ENCODE data around the gene RAB36.

The RAB36 gene

DNA sequence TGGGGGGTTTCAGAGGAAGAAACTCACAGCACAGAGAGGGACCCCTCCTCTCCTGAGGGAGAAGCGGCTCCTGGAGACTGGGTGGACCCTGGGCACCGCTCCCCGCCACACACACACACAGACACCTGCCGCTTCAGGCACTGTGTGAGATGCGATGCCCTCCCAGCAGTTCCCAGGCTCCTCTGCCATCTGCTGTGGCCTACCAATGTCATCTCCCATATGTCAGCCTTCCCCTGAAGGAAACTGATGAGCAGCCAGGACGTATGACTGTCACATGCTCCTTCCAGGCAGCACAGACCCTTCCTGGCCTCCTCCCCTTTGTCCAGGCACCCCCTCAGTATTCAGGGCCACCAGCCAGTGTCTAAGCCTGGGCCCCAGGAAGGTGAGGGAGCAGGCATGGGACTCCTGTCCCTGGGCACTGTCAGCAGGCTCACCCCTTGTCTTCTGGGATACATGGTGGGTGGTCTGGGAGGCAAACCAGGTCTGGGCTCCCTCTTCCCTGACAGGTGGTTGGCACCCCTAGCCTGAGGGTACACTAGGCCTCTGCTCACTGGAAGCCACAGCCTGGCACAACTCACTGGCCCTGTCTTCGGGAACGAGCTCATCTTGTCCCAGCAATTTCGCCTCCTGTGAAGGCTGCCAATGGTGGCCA, 23.2 kb downstream of the RAB36 start:
- H3K4me3 Mint-ChIP-seq, result no peak overlapping the region
- no peaks in the 10 kb centered on the region for H3K4me1 Mint-ChIP-seq
- DNase-seq (ENCODE audit: low spot score in 2 of 2) (no peak), ATAC-seq (no peak)
- no peaks in the 10 kb centered on the region for H3K9me3 Mint-ChIP-seq
- H3K36me3 Mint-ChIP-seq, result no peaks in the 10 kb centered on the region
- no peak overlapping the region for H3K27ac Mint-ChIP-seq

DNA sequence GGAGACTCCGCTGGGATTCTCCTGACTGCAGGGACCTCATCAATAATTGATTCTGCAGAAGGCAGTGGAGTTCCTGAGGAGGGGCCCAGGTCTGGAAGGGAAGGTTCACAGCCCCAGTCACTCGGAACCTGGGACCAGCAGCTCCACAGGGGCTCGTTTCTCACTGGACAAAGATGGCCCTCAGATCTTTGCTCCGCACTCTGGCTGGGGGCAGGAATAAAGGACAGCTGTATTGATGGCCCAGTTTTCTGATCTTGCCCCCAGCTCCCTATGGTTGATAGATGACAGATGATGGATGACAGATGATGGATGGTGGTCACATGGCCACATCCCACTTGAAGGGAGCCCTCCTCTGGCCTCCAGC, 23.7 kb downstream of the RAB36 start:
- no peak overlapping the region for H3K27ac Mint-ChIP-seq
- peaks cover 4% of the 10 kb centered on the region for H3K4me1 Mint-ChIP-seq
- H3K36me3 Mint-ChIP-seq, result no peaks in the 10 kb centered on the region
- ATAC-seq (no peak), DNase-seq (ENCODE audit: low spot score in 2 of 2) (no peak)
- no peak overlapping the region for H3K4me3 Mint-ChIP-seq
- H3K9me3 Mint-ChIP-seq, result no peaks in the 10 kb centered on the region

DNA sequence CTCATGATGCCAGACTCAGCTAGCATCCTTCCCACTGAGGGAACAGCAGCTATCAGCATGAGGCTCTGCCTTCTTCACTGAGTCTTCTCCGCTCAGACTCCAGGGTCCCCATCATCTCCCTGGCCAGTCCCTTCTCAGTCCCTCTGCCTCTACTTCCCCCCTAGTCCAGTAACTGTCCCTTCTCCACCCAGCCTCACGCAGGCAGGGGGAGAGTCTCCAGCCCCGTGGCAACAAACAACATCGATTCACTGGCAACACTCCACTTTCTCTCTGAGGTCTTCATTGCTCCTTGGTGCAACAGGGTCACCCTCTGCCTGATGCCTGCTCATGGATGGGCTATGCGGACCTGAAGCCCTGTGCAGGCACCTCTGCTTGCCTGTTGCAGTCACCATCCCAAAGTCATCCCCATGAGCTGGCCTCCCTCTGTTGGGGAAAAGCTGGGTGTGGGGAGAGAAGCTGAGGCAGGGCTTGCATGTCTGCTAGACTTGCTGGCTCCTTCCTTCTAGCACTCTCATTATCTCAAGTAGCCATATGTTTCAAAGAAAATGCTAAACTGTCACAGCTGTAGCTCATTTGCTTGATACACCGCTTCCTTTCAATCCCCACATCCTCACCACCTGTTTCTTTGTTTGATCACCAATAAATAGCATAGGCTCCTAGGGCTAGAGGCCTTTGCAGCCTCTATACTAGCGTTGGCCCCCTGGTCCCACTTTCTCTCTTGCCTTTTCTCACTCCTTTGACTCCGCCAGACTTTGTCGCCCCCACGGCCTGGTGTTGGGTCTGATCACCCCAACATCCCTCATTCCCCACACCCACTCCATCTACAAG, 30.8 kb downstream of the RAB36 start:
- H3K36me3 Mint-ChIP-seq, result peaks cover 5% of the 10 kb centered on the region
- H3K4me3 Mint-ChIP-seq, result no peak overlapping the region
- ATAC-seq (no peak), DNase-seq (ENCODE audit: low spot score in 2 of 2) (peak in 1 of 2 donors; percentile 61)
- H3K9me3 Mint-ChIP-seq, result peaks cover 5% of the 10 kb centered on the region
- H3K4me1 Mint-ChIP-seq, result peaks cover 42% of the 10 kb centered on the region
- H3K27ac Mint-ChIP-seq, result peak overlapping the region; percentile 41

DNA sequence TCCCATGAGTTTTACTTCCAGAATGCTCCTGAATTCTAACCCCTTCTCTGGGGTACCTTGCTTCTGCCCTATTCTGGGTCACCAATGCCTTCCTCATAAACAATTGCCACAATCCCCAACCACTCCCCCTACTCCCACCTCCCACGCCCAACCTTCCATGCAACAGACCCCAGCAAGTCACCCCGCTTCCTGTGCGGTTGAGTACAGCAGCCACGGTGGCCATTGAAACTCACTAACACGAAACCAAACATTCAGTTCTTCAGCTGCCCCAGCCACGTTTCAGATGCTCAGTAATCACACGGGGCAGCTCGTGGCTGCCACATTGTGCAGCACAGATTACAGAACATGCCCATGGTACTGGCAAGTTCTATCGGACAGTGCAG, 31.4 kb downstream of the RAB36 start:
- peaks cover 5% of the 10 kb centered on the region for H3K9me3 Mint-ChIP-seq
- H3K27ac Mint-ChIP-seq, result no peak overlapping the region
- H3K4me3 Mint-ChIP-seq, result no peak overlapping the region
- ATAC-seq, result no peak
- DNase-seq (ENCODE audit: low spot score in 2 of 2), result peak in 1 of 2 donors; percentile 57
- H3K36me3 Mint-ChIP-seq, result peaks cover 5% of the 10 kb centered on the region
- H3K4me1 Mint-ChIP-seq, result peaks cover 42% of the 10 kb centered on the region

DNA sequence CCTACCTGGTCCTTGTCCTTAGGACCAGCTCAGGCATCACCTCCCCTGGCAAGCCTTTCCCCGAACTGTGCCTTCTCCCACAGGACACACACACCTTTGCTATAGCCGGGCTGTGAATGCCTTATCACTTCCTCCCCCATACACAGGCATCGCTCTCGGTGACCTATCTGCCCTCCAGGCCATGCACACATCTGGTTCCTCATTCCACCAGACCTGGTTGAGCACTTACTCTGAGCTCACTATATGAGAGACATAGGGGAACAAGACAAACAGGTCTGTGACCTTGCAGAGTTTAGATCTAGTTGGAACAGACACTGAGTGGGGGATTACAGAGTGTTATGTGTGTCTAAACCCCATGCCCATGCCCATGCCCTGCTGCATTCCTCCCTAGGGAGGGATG, 31.9 kb downstream of the RAB36 start:
- no peak for DNase-seq (ENCODE audit: low spot score in 2 of 2)
- no peak overlapping the region for H3K4me3 Mint-ChIP-seq
- no peak for ATAC-seq
- peaks cover 47% of the 10 kb centered on the region for H3K4me1 Mint-ChIP-seq
- H3K27ac Mint-ChIP-seq, result no peak overlapping the region
- H3K36me3 Mint-ChIP-seq, result peaks cover 9% of the 10 kb centered on the region
- H3K9me3 Mint-ChIP-seq, result peaks cover 5% of the 10 kb centered on the region

DNA sequence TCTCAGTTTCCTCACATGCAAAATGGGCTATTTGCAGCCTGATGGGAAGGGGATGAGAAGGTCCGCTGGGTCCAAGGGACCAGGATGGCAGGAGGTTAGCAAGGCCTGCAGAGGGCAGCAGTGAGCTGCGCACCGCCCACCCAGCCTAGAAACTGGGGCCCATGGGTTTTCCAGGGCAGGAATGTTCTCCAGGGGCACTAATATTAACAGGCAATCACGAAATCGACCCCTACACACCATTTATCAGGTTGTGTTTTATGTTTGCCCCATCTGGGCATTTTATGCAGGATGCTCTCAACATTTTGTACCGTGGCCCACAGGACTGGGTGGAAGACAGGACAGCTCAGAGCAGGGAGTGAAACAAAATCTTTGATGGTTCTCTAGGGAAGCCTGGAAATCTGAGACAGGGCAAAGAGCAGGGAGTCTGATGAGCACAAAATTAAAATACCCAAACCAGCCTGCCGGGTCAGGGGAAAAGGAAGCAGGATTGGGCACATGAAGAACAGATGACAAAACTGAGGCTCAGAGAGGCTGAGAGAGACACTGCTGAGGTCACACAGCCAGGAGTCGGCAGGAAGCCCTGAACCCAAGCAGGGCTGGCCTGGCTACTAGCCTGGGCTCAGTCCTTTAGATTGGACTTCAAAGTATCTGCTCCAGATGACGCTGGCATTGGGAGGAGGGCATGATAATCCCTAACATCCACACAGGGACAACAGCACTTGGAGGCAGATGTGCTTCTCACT, 33.4 kb downstream of the RAB36 start:
- peaks cover 17% of the 10 kb centered on the region for H3K36me3 Mint-ChIP-seq

DNA sequence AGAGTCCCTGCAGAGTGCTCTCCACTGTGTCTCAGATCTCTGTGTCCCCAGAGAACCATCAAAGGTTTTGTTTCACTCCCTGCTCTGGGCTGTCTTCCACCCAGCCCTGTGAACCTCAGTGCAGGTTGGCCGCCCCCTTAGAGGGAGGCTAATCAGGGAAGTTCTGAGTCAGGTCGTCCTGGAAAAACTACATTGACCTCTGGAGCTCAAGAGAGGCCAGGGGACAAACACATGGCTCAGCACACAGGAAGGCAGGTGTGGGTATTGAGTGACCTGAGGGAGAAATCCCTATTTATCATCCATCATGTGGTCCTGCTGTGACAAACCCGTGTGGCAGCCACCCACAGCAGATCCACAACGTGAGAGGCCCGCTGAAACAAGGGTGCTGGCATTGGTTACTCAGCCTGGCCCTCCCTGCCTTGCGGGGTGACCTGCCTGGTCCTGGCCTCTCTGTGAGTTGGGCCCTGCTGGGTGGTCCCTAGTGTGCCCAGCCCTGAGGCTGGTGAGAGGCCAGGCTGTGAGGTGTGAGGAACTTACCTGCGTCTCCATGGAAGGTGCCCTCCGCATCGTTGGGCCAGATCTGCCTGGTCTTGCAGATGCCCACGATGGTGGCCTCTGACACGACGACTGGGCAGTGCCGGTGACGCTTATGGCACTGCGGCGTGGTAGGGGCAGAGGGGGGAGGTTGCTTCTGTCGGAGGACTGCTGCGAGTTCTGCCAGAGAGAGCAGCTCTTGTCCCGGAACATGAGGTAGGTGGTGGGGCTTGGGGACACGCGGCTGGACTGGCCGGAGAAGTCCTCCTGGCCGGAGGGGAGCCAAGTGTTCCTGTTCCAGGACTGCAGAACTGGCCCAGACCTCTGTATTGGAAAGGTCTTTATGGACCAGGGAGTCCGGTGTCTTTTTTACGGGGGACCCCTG, 34.4 kb downstream of the RAB36 start:
- ATAC-seq (peak; percentile 35), DNase-seq (ENCODE audit: low spot score in 2 of 2) (peak in 1 of 2 donors; percentile 57)
- Mint-ChIP-seq H3K36me3 (peaks cover 20% of the 10 kb centered on the region), H3K4me1 (peaks cover 66% of the 10 kb centered on the region), H3K4me3 (peak overlapping the region; percentile 86), H3K27ac (peak overlapping the region; percentile 70), H3K9me3 (peaks cover 5% of the 10 kb centered on the region)

More for the DNA sequence above, 33.4 kb downstream of the RAB36 start:
- Mint-ChIP-seq H3K4me3 (peak overlapping the region; percentile 86), H3K27ac (peak overlapping the region; percentile 43), H3K4me1 (peaks cover 62% of the 10 kb centered on the region), H3K9me3 (peaks cover 5% of the 10 kb centered on the region)
- DNase-seq (ENCODE audit: low spot score in 2 of 2) (peak; percentile 54 to 79), ATAC-seq (peak; percentile 24)

DNA sequence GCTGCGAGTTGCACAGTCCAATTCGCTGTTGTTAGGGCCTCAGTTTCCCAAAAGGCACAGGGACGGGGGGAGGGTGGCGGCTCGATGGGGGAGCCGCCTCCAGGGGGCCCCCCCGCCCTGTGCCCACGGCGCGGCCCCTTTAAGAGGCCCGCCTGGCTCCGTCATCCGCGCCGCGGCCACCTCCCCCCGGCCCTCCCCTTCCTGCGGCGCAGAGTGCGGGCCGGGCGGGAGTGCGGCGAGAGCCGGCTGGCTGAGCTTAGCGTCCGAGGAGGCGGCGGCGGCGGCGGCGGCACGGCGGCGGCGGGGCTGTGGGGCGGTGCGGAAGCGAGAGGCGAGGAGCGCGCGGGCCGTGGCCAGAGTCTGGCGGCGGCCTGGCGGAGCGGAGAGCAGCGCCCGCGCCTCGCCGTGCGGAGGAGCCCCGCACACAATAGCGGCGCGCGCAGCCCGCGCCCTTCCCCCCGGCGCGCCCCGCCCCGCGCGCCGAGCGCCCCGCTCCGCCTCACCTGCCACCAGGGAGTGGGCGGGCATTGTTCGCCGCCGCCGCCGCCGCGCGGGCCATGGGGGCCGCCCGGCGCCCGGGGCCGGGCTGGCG, 35.1 kb downstream of the RAB36 start, which contains the start of gene BCR:
TSS of gene BCR (plus strand) at position 209 of the 592 bp plus-strand sequence. CDS start 452 bp downstream, outside the sequence.
- peak; percentile 24 to 63 for DNase-seq (ENCODE audit: low spot score in 2 of 2)
- peaks cover 72% of the 10 kb centered on the region for H3K4me1 Mint-ChIP-seq
- H3K36me3 Mint-ChIP-seq, result peaks cover 22% of the 10 kb centered on the region
- ATAC-seq, result peak; percentile 71
- H3K4me3 Mint-ChIP-seq, result peak within 1 kb of the TSS; percentile 86
- peaks cover 5% of the 10 kb centered on the region for H3K9me3 Mint-ChIP-seq
- peak within 1 kb of the TSS; percentile 70 for H3K27ac Mint-ChIP-seq

DNA sequence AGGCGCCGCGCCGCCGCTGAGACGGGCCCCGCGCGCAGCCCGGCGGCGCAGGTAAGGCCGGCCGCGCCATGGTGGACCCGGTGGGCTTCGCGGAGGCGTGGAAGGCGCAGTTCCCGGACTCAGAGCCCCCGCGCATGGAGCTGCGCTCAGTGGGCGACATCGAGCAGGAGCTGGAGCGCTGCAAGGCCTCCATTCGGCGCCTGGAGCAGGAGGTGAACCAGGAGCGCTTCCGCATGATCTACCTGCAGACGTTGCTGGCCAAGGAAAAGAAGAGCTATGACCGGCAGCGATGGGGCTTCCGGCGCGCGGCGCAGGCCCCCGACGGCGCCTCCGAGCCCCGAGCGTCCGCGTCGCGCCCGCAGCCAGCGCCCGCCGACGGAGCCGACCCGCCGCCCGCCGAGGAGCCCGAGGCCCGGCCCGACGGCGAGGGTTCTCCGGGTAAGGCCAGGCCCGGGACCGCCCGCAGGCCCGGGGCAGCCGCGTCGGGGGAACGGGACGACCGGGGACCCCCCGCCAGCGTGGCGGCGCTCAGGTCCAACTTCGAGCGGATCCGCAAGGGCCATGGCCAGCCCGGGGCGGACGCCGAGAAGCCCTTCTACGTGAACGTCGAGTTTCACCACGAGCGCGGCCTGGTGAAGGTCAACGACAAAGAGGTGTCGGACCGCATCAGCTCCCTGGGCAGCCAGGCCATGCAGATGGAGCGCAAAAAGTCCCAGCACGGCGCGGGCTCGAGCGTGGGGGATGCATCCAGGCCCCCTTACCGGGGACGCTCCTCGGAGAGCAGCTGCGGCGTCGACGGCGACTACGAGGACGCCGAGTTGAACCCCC, 35.8 kb downstream of the RAB36 start:
- DNase-seq (ENCODE audit: low spot score in 2 of 2) (peak; percentile 25 to 70), ATAC-seq (peak; percentile 3)
- H3K9me3 Mint-ChIP-seq, result peaks cover 3% of the 10 kb centered on the region
- H3K36me3 Mint-ChIP-seq, result peaks cover 22% of the 10 kb centered on the region
- H3K27ac Mint-ChIP-seq, result no peak overlapping the region
- H3K4me1 Mint-ChIP-seq, result peaks cover 71% of the 10 kb centered on the region
- peak overlapping the region; percentile 86 for H3K4me3 Mint-ChIP-seq

DNA sequence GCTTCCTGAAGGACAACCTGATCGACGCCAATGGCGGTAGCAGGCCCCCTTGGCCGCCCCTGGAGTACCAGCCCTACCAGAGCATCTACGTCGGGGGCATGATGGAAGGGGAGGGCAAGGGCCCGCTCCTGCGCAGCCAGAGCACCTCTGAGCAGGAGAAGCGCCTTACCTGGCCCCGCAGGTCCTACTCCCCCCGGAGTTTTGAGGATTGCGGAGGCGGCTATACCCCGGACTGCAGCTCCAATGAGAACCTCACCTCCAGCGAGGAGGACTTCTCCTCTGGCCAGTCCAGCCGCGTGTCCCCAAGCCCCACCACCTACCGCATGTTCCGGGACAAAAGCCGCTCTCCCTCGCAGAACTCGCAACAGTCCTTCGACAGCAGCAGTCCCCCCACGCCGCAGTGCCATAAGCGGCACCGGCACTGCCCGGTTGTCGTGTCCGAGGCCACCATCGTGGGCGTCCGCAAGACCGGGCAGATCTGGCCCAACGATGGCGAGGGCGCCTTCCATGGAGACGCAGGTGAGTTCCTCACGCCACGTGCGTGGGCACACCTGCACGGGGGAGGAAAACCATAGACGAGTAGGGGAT, 36.5 kb downstream of the RAB36 start:
- Mint-ChIP-seq H3K4me3 (peak overlapping the region; percentile 86), H3K36me3 (peaks cover 22% of the 10 kb centered on the region), H3K9me3 (no peaks in the 10 kb centered on the region), H3K27ac (peak overlapping the region; percentile 78), H3K4me1 (peaks cover 72% of the 10 kb centered on the region)
- no peak for ATAC-seq
- peak in 1 of 2 donors; percentile 57 for DNase-seq (ENCODE audit: low spot score in 2 of 2)

DNA sequence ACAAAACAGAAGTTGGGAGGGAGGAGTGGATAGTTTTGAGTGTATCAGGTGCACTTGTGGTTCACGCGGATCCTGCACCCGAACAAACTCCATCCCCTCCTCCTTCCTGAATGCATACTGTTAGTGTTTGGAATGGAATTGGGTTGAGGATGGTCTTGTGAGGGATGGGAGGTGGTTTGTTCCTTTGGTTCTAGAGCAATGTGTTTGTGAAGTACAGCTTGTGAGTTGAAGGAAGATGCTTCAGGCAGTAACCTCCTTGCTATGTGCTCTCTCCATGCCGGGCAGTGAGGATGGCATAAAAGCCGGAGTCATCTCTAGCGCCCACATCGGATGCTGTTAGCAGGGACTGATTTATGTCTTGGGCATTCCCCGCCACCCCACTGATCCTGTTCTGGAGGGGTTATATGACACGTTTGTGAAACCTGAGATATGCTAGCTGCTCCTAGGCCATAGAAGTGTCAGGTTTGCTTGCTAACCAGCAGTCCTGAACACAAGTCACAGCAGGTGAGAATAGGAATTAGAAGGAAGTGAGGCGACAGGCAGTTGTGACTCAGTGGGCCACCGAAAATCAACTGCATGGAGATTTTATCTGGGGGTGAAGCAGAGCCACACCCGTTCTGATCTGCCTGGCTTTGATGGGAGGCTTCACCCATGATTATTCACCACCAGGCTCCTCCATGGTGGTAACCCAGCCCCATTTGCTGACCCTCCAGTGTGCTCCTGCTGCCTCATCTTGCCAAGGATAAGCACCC, 37.2 kb downstream of the RAB36 start:
- peak overlapping the region; percentile 78 for H3K27ac Mint-ChIP-seq
- H3K36me3 Mint-ChIP-seq, result peaks cover 22% of the 10 kb centered on the region
- H3K4me1 Mint-ChIP-seq, result peaks cover 73% of the 10 kb centered on the region
- peak overlapping the region; percentile 86 for H3K4me3 Mint-ChIP-seq
- peak; percentile 29 to 79 for DNase-seq (ENCODE audit: low spot score in 2 of 2)
- H3K9me3 Mint-ChIP-seq, result no peaks in the 10 kb centered on the region
- ATAC-seq, result peak; percentile 73

DNA sequence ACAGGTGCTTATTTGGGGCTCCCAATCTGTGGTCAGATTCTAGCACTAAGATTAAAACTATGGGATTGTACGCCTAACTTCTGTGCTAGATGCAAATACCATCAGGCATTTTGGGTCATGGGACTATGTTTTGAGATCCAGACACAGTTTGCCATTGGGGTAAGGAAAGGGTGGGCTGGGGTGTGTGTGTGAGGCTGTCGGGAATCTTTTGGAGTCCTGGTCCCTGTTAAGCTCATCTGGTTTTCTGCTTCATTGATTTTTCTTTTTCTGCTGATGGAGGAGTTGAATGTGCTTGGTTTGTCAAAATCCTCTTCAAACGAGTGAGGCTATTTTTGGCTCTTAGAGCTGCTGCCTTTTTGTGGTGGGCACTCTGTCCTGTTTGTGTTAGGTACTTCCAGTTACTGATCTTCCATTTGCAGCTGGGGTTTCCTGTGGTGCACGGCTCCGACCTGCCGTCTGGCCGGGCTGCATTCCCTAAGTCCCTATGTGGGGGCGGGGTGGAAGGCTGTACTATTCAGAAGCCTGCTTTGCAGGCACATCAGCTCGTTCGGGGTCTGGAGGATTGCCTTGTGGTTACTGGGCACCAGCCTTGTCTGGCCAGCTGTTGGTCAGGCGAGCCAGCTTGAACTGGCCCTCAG, 37.9 kb downstream of the RAB36 start:
- H3K4me3 Mint-ChIP-seq, result peak overlapping the region; percentile 86
- peak overlapping the region; percentile 78 for H3K27ac Mint-ChIP-seq
- no peaks in the 10 kb centered on the region for H3K9me3 Mint-ChIP-seq
- ATAC-seq, result no peak
- peaks cover 22% of the 10 kb centered on the region for H3K36me3 Mint-ChIP-seq
- DNase-seq (ENCODE audit: low spot score in 2 of 2), result no peak
- peaks cover 80% of the 10 kb centered on the region for H3K4me1 Mint-ChIP-seq
